ENCODE results near the gene OR1Q1.
"Not testable (repeated sequence)": the region's sequence is repeated elsewhere in the genome, so short reads cannot be mapped to it uniquely, and the experiment has no call there.

OR1Q1 gene

GRCh38 chr9:122614362-122614761, at the start of gene OR1Q1:
Gene OR1Q1 (plus strand): TSS chr9:122614738. CDS start chr9:122614738, 0 bp downstream.
- no peak for DNase-seq

GRCh38 chr9:122567901-122568300, 46.6 kb upstream of the OR1Q1 start:
- DNase-seq, result no peak

- no peak for DNase-seq
Observed at GRCh38 chr9:122572456-122572855, 42.1 kb upstream of the OR1Q1 start.

GRCh38 chr9:122579874-122580273, 34.7 kb upstream of the OR1Q1 start:
- DNase-seq, result no peak

GRCh38 chr9:122580360-122580759, 34.2 kb upstream of the OR1Q1 start:
- DNase-seq, result peak; percentile 37

- DNase-seq, result not testable (repeated sequence)
Observed at GRCh38 chr9:122583284-122583683, 31.3 kb upstream of the OR1Q1 start, which contains the start of gene OR1L8. Gene OR1L8 (minus strand): TSS chr9:122583384. CDS start chr9:122568477, 14,907 bp downstream.

- DNase-seq, result no peak
Observed at GRCh38 chr9:122605691-122606090, 8.8 kb upstream of the OR1Q1 start.

- DNase-seq, result no peak
Observed at GRCh38 chr9:122606587-122606986, 8.0 kb upstream of the OR1Q1 start.

GRCh38 chr9:122609804-122610203, 4.7 kb upstream of the OR1Q1 start:
- no peak for DNase-seq

GRCh38 chr9:122619996-122620395, 5.5 kb downstream of the OR1Q1 start:
- DNase-seq, result no peak

- DNase-seq, result no peak
Observed at GRCh38 chr9:122642226-122642625, 27.7 kb downstream of the OR1Q1 start.

- no peak for DNase-seq
Observed at GRCh38 chr9:122656378-122656777, 41.8 kb downstream of the OR1Q1 start.

- DNase-seq, result no peak
Observed at GRCh38 chr9:122657527-122657926, 43.0 kb downstream of the OR1Q1 start, which contains the start of gene OR1B1. Gene OR1B1 (minus strand): TSS chr9:122657627.

- no peak for DNase-seq
Observed at GRCh38 chr9:122661416-122661815, 46.9 kb downstream of the OR1Q1 start, which contains the start of gene OR1L1. Gene OR1L1 (plus strand): TSS chr9:122661716. CDS start chr9:122661716, 0 bp downstream.

Data from kidney glomerular epithelial cell (primary cell).